ENCODE results near the gene IL1RAPL1.

DNA sequence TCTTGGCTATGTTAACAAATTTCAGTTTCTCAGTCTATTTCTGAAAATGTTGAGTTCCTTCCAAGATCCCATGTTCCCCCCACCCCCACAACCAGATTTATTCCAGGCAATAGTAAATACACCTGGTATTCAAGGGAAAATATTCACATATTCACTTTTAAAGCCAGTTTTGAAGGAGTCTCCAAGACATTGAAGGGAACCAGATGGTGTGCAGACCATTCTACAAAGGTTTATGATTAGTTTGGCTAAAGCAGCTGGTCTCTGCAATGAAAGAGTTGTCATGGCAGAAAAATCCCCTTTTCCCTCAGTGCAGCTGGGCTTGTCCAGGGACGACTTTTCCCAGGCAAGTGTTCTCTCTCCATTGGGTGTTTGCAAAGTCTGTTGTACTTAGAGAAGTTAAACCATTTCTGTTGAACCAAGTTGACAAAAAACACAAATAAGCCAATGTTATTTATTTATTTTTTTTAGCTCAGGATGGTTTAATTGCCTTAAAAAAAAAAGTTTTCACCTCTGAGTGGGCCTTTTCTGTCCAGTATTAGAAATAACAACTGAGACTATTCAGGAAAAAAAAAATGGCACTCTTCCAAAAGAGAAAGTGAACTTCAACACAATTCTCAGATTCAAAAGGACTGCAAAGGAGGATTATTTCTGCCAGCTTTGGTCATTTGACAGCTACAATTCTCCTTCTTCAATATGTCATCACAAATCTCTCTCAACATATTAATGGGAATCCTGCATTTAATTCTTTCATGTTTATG is 410.6 kb downstream of the IL1RAPL1 start:
- TF ChIP-seq CTCF (IDR thresholded peaks at IDR 0.05) = no peak
- no peak for TF ChIP-seq POLR2A (IDR thresholded peaks at IDR 0.05)
